OCI-LY7 (cell line): Measurements from ENCODE around the gene IER5.

Source experiments
- CTCF ChIP-seq: fragments of 200-600 bp; sonication (generic); conservative IDR thresholded peaks from 2 replicates; pipeline ENCODE4 v1.5.1; 2014; ENCODE audit warnings: mild to moderate bottlenecking, antibody characterized with exemption, low read length, moderate library complexity, mixed read lengths
- EZH2phosphoT487 ChIP-seq: fragments of 200-600 bp; sonication (generic); IDR thresholded peaks from 2 replicates; pipeline ENCODE4 v1.6.1; 2018; ENCODE audit warnings: low read depth, borderline replicate concordance, mild to moderate bottlenecking, mixed run types, antibody characterized with exemption, low read length, moderate library complexity, mixed read lengths

DNA sequence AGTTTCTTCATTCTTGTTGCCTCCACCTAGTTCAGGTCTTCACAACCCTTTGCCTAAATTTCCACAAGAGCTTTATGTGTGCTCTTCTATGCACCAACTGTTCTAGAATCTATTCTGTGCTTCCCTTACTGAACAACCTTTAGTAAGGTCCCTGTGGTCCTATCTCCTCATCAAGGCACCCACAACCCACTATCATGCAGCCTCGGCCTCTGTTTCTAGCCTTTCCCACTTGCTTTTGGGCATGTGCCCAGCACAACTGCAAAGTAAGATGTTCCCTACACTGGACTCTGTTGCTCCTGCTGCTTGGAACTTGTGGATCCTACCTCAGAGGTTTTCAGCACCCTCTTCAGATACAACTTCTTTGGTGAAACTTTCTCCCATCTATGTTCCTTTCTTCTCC, 2.4 kb upstream of the IER5 start:
- TF ChIP-seq CTCF (no peak), EZH2phosphoT487 (no peak)
